Kidney epithelial cell (primary cell): Measurements from ENCODE around the gene SERPING1. TPM values are rescaled to one million over a fixed set of nuclear protein-coding genes. Genes with fewer than 3 reads are reported as not detected.

ENCODE experiments used
- DNase-seq: peaks from one replicate; pipeline ENCODE4 v3.0.0-alpha.2; 2010; ENCODE audit warnings: low read depth
- H3K27me3 ChIP-seq: 2 replicates; pipeline ENCODE4 v1.6.0; 2011; ENCODE audit warnings: low read length; ENCODE audit not compliant: control insufficient read depth, insufficient read depth
- H3K36me3 ChIP-seq: 2 replicates; pipeline ENCODE4 v1.5.1; 2011; ENCODE audit warnings: low read length; ENCODE audit not compliant: control insufficient read depth, insufficient read depth
- H3K4me3 ChIP-seq: 2 replicates; pipeline ENCODE4 v1.5.1; 2011; ENCODE audit warnings: low read depth, mild to moderate bottlenecking, control low read depth, low read length
- total RNA-seq: library from RNA; depleted of rRNA; stranded (reverse); fragments of >200 nt; gene quantifications from 2 replicates; pipeline ENCODE4 v1.2.3, GENCODE V29; 2015
- TF ChIP-seq, protein P1 (sequence below): IDR thresholded peaks from 2 replicates; pipeline ENCODE4 v1.5.1; 2011; ENCODE audit warnings: mild to moderate bottlenecking, moderate library complexity, low read length, control low read depth, inconsistent platforms; ENCODE audit not compliant: insufficient read depth, poor library complexity, severe bottlenecking

Gene SERPING1
- total RNA-seq, 1 donor from 2014 or later, result 18.2 TPM

DNA sequence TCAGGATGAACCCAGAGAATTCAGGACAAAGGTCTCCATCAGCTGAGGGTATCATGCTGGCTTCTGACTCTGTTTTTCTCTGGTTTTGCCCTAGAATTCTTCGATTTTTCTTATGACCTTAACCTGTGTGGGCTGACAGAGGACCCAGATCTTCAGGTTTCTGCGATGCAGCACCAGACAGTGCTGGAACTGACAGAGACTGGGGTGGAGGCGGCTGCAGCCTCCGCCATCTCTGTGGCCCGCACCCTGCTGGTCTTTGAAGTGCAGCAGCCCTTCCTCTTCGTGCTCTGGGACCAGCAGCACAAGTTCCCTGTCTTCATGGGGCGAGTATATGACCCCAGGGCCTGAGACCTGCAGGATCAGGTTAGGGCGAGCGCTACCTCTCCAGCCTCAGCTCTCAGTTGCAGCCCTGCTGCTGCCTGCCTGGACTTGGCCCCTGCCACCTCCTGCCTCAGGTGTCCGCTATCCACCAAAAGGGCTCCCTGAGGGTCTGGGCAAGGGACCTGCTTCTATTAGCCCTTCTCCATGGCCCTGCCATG is 16.8 kb downstream of the SERPING1 start:
- Histone ChIP-seq H3K4me3 (no peak overlapping the region), H3K36me3 (no peaks in the 10 kb centered on the region), H3K27me3 (peaks cover 2% of the 10 kb centered on the region)
- DNase-seq, result no peak
- TF ChIP-seq, protein P1, sequence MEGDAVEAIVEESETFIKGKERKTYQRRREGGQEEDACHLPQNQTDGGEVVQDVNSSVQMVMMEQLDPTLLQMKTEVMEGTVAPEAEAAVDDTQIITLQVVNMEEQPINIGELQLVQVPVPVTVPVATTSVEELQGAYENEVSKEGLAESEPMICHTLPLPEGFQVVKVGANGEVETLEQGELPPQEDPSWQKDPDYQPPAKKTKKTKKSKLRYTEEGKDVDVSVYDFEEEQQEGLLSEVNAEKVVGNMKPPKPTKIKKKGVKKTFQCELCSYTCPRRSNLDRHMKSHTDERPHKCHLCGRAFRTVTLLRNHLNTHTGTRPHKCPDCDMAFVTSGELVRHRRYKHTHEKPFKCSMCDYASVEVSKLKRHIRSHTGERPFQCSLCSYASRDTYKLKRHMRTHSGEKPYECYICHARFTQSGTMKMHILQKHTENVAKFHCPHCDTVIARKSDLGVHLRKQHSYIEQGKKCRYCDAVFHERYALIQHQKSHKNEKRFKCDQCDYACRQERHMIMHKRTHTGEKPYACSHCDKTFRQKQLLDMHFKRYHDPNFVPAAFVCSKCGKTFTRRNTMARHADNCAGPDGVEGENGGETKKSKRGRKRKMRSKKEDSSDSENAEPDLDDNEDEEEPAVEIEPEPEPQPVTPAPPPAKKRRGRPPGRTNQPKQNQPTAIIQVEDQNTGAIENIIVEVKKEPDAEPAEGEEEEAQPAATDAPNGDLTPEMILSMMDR, result no peak

DNA sequence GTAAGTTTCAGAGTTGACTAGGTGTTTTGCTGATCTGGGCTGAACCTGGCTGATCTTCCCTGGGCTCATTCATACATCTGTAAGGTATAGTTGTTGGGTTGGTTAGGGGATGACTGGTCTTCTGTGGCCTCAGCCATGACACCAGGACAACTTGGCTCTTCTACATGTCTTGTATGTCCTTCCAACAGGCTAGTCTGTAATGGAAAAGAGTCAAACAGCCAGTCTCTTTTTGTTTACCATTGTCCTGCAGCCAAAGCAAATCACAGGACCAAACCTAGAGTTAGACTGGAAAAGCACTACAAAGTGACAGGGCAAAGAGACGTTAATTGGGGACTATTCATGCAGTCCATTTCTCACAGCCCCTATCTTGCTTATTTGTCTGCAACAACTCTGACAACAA is 17.8 kb downstream of the SERPING1 start:
- no peaks in the 10 kb centered on the region for H3K36me3 ChIP-seq
- H3K27me3 ChIP-seq, result peaks cover 2% of the 10 kb centered on the region
- TF ChIP-seq, protein P1, result no peak
- DNase-seq, result no peak
- no peak overlapping the region for H3K4me3 ChIP-seq

DNA sequence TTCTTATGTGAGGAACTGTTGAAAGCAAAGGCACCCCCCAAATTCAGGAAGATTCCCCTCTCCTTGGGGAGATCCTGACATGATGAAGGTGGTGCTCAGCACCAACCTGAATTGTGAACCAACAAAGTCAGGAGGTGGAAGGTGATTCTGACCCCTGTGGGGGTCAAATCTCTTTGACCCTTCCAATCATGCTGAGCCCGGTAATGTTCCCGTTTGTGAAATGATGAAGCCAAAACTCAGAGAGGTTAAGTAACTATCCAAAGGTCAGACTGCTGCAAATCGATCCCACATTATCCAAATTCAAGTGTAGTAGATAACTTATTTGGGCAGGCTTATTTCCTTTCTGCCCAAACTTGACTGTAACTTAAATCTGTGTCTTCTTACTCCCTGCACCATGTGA is 19.1 kb downstream of the SERPING1 start:
- peaks cover 2% of the 10 kb centered on the region for H3K27me3 ChIP-seq
- DNase-seq, result no peak
- TF ChIP-seq, protein P1, result no peak
- H3K4me3 ChIP-seq, result no peak overlapping the region
- H3K36me3 ChIP-seq, result no peaks in the 10 kb centered on the region

DNA sequence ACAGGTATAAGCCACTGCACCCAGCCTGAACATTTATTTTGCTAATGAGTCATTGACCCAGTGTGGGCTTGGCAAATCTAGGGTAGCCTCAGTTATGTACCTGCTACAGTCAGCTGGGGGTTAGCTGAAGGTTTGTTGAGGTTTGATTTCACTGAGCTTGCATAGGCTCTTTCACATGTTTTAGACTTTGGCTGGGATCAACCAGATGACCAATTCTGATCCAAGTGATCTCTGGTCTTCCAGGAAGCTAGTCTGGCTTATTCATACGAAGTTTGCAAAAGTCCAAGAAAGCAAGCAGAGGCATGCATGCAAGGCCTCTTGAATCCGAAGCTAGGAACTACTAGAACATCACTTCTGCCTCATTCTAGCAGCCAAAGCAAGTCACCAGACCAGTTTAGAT is 21.0 kb downstream of the SERPING1 start:
- no peak for DNase-seq
- no peaks in the 10 kb centered on the region for H3K36me3 ChIP-seq
- peaks cover 2% of the 10 kb centered on the region for H3K27me3 ChIP-seq
- no peak overlapping the region for H3K4me3 ChIP-seq
- TF ChIP-seq, protein P1, result no peak

DNA sequence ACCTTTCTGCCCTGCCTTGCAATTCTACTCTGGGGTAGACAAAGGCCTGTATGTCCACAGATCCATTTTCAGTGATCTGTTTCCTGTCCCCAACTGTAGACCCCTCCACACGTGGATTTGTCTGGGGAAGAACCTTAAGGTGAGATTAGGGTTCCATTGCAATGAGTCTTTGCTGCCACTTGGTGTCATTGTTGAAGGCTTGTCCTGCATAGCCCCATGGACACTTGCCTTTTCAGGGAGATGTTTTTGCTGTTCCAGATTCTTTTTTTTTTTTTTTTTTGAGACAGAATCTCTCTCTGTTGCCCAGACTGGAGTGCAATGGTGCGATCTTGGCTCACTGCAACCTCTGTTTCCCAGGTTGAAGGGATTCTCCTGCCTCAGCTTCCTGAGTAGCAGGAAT is 21.8 kb downstream of the SERPING1 start:
- H3K4me3 ChIP-seq, result no peak overlapping the region
- no peaks in the 10 kb centered on the region for H3K36me3 ChIP-seq
- H3K27me3 ChIP-seq, result peaks cover 2% of the 10 kb centered on the region
- no peak for DNase-seq
- TF ChIP-seq, protein P1, result peak; percentile 2

DNA sequence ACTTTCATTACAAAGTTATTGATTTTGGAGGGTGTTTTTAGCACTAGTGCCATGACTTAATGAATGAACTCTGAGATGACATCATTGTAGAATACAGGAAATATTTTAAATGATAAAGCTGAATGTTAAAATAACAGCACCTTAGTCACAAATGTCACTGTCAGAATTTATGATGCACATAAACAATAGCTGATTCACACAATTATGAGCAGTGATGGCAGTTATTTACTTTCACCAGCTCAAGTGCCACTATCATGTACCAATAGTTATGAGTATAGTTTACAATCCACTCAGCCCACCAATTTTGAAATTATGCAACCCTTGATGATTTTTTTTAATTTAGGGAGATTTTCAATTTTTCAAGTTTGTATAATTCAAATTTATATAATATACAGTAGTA is 23.0 kb downstream of the SERPING1 start:
- H3K27me3 ChIP-seq, result no peaks in the 10 kb centered on the region
- DNase-seq, result no peak
- no peak overlapping the region for H3K4me3 ChIP-seq
- TF ChIP-seq, protein P1, result no peak
- no peaks in the 10 kb centered on the region for H3K36me3 ChIP-seq
